HepG2 (cell line): Measurements from ENCODE around the gene S100Z. TPM values are rescaled to one million over a fixed set of nuclear protein-coding genes. Genes with fewer than 3 reads are reported as not detected.
"Not testable (repeated sequence)": the region's sequence is repeated elsewhere in the genome, so short reads cannot be mapped to it uniquely, and the experiment has no call there.

Experiments used
- ATAC-seq: fragments of 200-7000 bp; cut with Tn5 transposase; 3 replicates; pipeline ENCODE4 v1.9.1; 2020; ENCODE audit warnings: mild to moderate bottlenecking, moderate library complexity
- BruUV-seq: library from RNA; stranded (reverse); fragments of 400-500 nt; replicated peaks from 2 replicates; lab custom pipeline; 2021; lab: Mats Ljungman, UMichigan
- CTCF ChIA-PET: fragments of 300-600 bp; formaldehyde crosslinking; extraction: SDS; loops from one replicate; lab custom pipeline; 2021; ENCODE audit warnings: low total read pairs, inconsistent platforms, low intra/inter-chr PET ratio; lab: Yijun Ruan, JAX
- POLR2A ChIA-PET: fragments of 350-600 bp; sonication (Branson Sonifier 250); formaldehyde crosslinking; loops from one replicate; lab custom pipeline; 2020; ENCODE audit warnings: antibody characterized with exemption, inconsistent platforms; lab: Yijun Ruan, JAX
- DNase-seq: peaks from one replicate; pipeline ENCODE4 v3.0.0-alpha.2; 2015; ENCODE audit warnings: low spot score
- FAIRE-seq: peaks from 3 replicates; lab custom pipeline; 2011; peaks lifted over from hg19 to GRCh38; lab: Jason Lieb, UNC
- H2AFZ ChIP-seq: one replicate; pipeline ENCODE4 v1.6.1; 2011; ENCODE audit warnings: low read length, inconsistent platforms
- H3K27ac ChIP-seq: fragments of 300-600 bp; 3 replicates; pipeline ENCODE4 v1.8.0; 2011; ENCODE audit warnings: mixed run types, mild to moderate bottlenecking, mixed read lengths, low read length, inconsistent platforms; ENCODE audit not compliant: insufficient read depth; ENCODE audit errors: extremely low read length
- H3K27me3 ChIP-seq, 2 experiments: fragments of 200-600 bp in 1 of 2; 2 replicates in 1 of 2; 3 replicates in 1 of 2; pipeline versions ENCODE4 v1.6.0 to v1.8.0; 2011; ENCODE audit warnings: low read length in 2 of 2, mild to moderate bottlenecking in 2 of 2, moderate library complexity in 2 of 2, inconsistent platforms in 1 of 2; ENCODE audit not compliant: insufficient read depth in 2 of 2, control insufficient read depth in 1 of 2
- H3K36me3 ChIP-seq, 2 experiments: fragments of 200-600 bp in 1 of 2; replicated peaks in 1 of 2; 2 replicates in 1 of 2; 3 replicates in 1 of 2; pipeline versions ENCODE4 v1.5.1 to v1.8.0; 2011; ENCODE audit warnings: low read length in 2 of 2, inconsistent platforms in 1 of 2; ENCODE audit not compliant: insufficient read depth in 2 of 2, control insufficient read depth in 1 of 2
- H3K4me1 ChIP-seq: 2 replicates; pipeline ENCODE4 v1.5.1; 2012; ENCODE audit warnings: low read length, inconsistent platforms; ENCODE audit not compliant: insufficient read depth
- H3K4me2 ChIP-seq: 2 replicates; pipeline ENCODE4 v1.6.0; 2011; ENCODE audit warnings: low read depth, low read length, inconsistent platforms
- H3K4me3 ChIP-seq, 3 experiments: fragments of 200-600 bp in 1 of 3; sonication (generic), shearing (Covaris generic) in 1 of 3; replicated peaks in 1 of 3; 2 replicates each; pipeline ENCODE4 v1.5.1; 2011 to 2016; ENCODE audit warnings: low read length in 3 of 3, inconsistent platforms in 2 of 3, low read depth in 2 of 3, mild to moderate bottlenecking in 2 of 3, control low read depth in 1 of 3, mixed read lengths in 1 of 3; ENCODE audit not compliant: insufficient read depth in 1 of 3
- H3K79me2 ChIP-seq: one replicate; pipeline ENCODE4 v1.6.1; 2011; ENCODE audit warnings: low read length, inconsistent platforms; ENCODE audit not compliant: insufficient read depth
- H3K9ac ChIP-seq: 2 replicates; pipeline ENCODE4 v1.6.0; 2011; ENCODE audit warnings: mild to moderate bottlenecking, low read depth, low read length, inconsistent platforms; ENCODE audit not compliant: insufficient read depth
- H3K9me3 ChIP-seq: 2 replicates; pipeline ENCODE4 v1.5.1; 2012; ENCODE audit warnings: mild to moderate bottlenecking, low read length
- H4K20me1 ChIP-seq: 2 replicates; pipeline ENCODE4 v1.6.0; 2011; ENCODE audit warnings: inconsistent platforms, mild to moderate bottlenecking, low read length, moderate library complexity; ENCODE audit not compliant: insufficient read depth
- EP300 ChIP-seq, 3 experiments: sonication (generic) in 1 of 3; formaldehyde crosslinking in 1 of 3; IDR thresholded peaks; 2 replicates each; pipeline versions ENCODE4 v1.5.1 to v1.6.1; 2011 to 2020; ENCODE audit warnings: low read depth in 2 of 3, low read length in 2 of 3, borderline replicate concordance in 1 of 3, improper control_type of control experiment in 1 of 3, mild to moderate bottlenecking in 1 of 3, missing genetic modification reagents in 1 of 3, moderate library complexity in 1 of 3
- HMG20A ChIP-seq: IDR thresholded peaks from 2 replicates; pipeline ENCODE4 v1.6.1; 2016; ENCODE audit warnings: borderline replicate concordance
- TBL1XR1 ChIP-seq: fragments of 150-350 bp; IDR thresholded peaks from 2 replicates; pipeline ENCODE4 v1.6.1; 2014; ENCODE audit warnings: borderline replicate concordance, low read length; ENCODE audit not compliant: partially characterized antibody
- TRIM22 ChIP-seq: fragments of 450-650 bp; IDR thresholded peaks from 2 replicates; pipeline ENCODE4 v1.6.1; 2017
- ZNF3 ChIP-seq: IDR thresholded peaks from 2 replicates; pipeline ENCODE4 v1.7.0; 2017; ENCODE audit warnings: inconsistent platforms
- WGBS: methylation state at CpG from one replicate; pipeline ENCODE4 v1.1.6; 2017; ENCODE audit warnings: low lambda C conversion rate; 5-methylcytosine and 5-hydroxymethylcytosine counted together
- in situ Hi-C: cut with HindIII; loops from 2 replicates; pipeline ENCODE4 v1.10.0; 2017; ENCODE audit warnings: low pct_unique_long_range_greater_than_20kb; ENCODE audit not compliant: extremely low pct_ligation_motif_present
- intact Hi-C: fragments of 100-400 bp; cut with micrococcal nuclease; formaldehyde crosslinking; loops from one replicate; pipeline ENCODE4 v1.10.0; 2022; ENCODE audit not compliant: unreplicated experiment
- polyA plus RNA-seq, 8 experiments: library from polyadenylated mRNA; depleted of rRNA in 3 of 8; stranded (reverse) in 7 of 8; unstranded in 1 of 8; fragments of >200 nt; fragmentation: Illumina TruSeq in 4 of 8; extraction: Trizol in 4 of 8; gene quantifications; 2 replicates each; pipeline versions ENCODE4 v1.2.1 to v1.2.3, GENCODE V29; 2011 to 2016; ENCODE audit warnings: low read depth in 4 of 8, missing spikeins in 1 of 8, mixed read lengths in 1 of 8; ENCODE audit not compliant: insufficient read depth in 1 of 8
- total RNA-seq, 5 experiments: library from RNA; depleted of rRNA; stranded (reverse); fragments of >200 nt; fragmentation: Illumina TruSeq; extraction: Trizol; gene quantifications; 2 replicates each; pipeline ENCODE4 v1.2.3, GENCODE V29; 2016; ENCODE audit warnings: low read depth in 1 of 5
- TF ChIP-seq, protein P1 (sequence below): sonication (generic); formaldehyde crosslinking; conservative IDR thresholded peaks from 2 replicates; pipeline ENCODE4 v1.5.0; 2020; ENCODE audit warnings: missing genetic modification reagents

The S100Z gene
- total and polyA plus RNA-seq, 2 of the 13 experiments (the other 11 are each of a cell fraction or from before 2014, with no cell fraction given) = 0.22 TPM; not detected in 1

- CTCF ChIA-PET, BruUV-seq, DNase-seq, H4K20me1 ChIP-seq, H3K9ac ChIP-seq, H3K9me3 ChIP-seq, FAIRE-seq, H3K27me3 ChIP-seq, H3K27ac ChIP-seq, H3K36me3 ChIP-seq, ATAC-seq, H3K79me2 ChIP-seq, H2AFZ ChIP-seq, H3K4me3 ChIP-seq, in situ Hi-C loops, intact Hi-C loops, H3K4me2 ChIP-seq, POLR2A ChIA-PET: not testable (repeated sequence)
- peaks cover 19% of the 10 kb centered on the region; the same call in 1 of the 2 replicates for H3K4me1 ChIP-seq
- 27% methylated on average over 3 of the region's 3 CpGs for WGBS
Measured at GRCh38 chr5:76853741-76854140, 3.9 kb downstream of the S100Z start.

GRCh38 chr5:76854644-76855043, 4.8 kb downstream of the S100Z start:
- Histone ChIP-seq H4K20me1 (no peaks in the 10 kb centered on the region), H3K27ac (no peak overlapping the region), H3K79me2 (no peaks in the 10 kb centered on the region), H3K4me1 (peaks cover 19% of the 10 kb centered on the region; the same call in 1 of the 2 replicates), H3K4me2 (no peak overlapping the region), H3K9me3 (no peaks in the 10 kb centered on the region), H3K27me3 (no peaks in the 10 kb centered on the region; a peak in 1 of 5 replicates), H3K36me3 (no peaks in the 10 kb centered on the region), H3K9ac (no peak overlapping the region), H3K4me3 (no peak overlapping the region), H2AFZ (no peak overlapping the region)
- no TSS peak for BruUV-seq
- TF ChIP-seq, protein P1, sequence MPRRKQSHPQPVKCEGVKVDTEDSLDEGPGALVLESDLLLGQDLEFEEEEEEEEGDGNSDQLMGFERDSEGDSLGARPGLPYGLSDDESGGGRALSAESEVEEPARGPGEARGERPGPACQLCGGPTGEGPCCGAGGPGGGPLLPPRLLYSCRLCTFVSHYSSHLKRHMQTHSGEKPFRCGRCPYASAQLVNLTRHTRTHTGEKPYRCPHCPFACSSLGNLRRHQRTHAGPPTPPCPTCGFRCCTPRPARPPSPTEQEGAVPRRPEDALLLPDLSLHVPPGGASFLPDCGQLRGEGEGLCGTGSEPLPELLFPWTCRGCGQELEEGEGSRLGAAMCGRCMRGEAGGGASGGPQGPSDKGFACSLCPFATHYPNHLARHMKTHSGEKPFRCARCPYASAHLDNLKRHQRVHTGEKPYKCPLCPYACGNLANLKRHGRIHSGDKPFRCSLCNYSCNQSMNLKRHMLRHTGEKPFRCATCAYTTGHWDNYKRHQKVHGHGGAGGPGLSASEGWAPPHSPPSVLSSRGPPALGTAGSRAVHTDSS = no peak
- TF ChIP-seq EP300 (IDR thresholded peaks at IDR 0.05; ENCODE audit: low read depth in 2 of 2, low read length in 2 of 2) = no peak
- no peak for TF ChIP-seq EP300 (CRISPR knock-in tag; IDR thresholded peaks at IDR 0.05; ENCODE audit: borderline replicate concordance)
- no peak for TF ChIP-seq TRIM22
- TF ChIP-seq HMG20A (CRISPR knock-in tag) = no peak
- TF ChIP-seq ZNF3 (CRISPR knock-in tag) = no peak
- TF ChIP-seq TBL1XR1 = no peak
- ATAC-seq = no peak
- in situ Hi-C loops (no loop called here), intact Hi-C loops (no loop called here)
- FAIRE-seq = no peak
- ChIA-PET CTCF (no interaction called here), POLR2A (no interaction called here)
- DNase-seq = no peak

DNA sequence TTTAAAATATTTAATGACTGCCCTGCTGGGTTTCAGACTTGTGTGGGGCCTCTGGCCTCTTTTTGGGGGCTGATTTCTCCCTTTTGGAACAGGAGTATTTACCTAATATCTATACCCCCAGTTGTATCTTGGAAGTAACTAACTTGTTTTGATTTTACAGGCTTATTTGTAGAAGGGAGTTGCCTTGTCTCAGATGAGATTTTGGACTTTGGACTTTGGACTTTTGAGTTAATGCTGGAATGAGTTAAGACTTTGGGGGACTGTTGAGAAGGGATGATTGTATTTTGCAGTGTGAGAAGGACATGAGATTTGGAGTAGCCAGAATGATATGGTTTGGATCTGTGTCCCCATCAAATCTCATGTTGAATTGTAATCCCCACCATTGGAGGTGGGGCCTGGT, 5.7 kb downstream of the S100Z start:
- H3K9ac ChIP-seq, H3K27ac ChIP-seq, CTCF ChIA-PET, POLR2A ChIA-PET, H3K4me3 ChIP-seq, H3K79me2 ChIP-seq, in situ Hi-C loops, H2AFZ ChIP-seq, H4K20me1 ChIP-seq, H3K4me2 ChIP-seq, H3K36me3 ChIP-seq, H3K9me3 ChIP-seq, ATAC-seq, FAIRE-seq, H3K27me3 ChIP-seq, intact Hi-C loops, BruUV-seq, DNase-seq: not testable (repeated sequence)
- peaks cover 19% of the 10 kb centered on the region; the same call in 1 of the 2 replicates for H3K4me1 ChIP-seq
